Activated B cell treated with CpG ODN at 0.5 μM for 24 hours (primary cell): ENCODE results near the gene DUS1L. TPM values are rescaled to one million over a fixed set of nuclear protein-coding genes. Genes with fewer than 3 reads are reported as not detected.

Experiments
- ATAC-seq: fragments of 200-7000 bp; cut with Tn5 transposase; one replicate; pipeline ENCODE4 v1.10.0; 2021; ENCODE audit warnings: low read depth, mild to moderate bottlenecking, moderate library complexity
- CTCF ChIA-PET: fragments of 350-600 bp; sonication (Branson Sonifier 250); formaldehyde crosslinking; loops from one replicate; lab custom pipeline; 2021; ENCODE audit warnings: antibody characterized with exemption; lab: Charles Lee
- POLR2A ChIA-PET: fragments of 350-600 bp; sonication (Branson Sonifier 250); formaldehyde crosslinking; loops from one replicate; lab custom pipeline; 2021; ENCODE audit warnings: antibody characterized with exemption; lab: Charles Lee
- DNase-seq: peaks from one replicate; pipeline ENCODE4 v3.0.0; 2022
- H3K27ac Mint-ChIP-seq: one replicate; pipeline ENCODE4 v1.8.0; 2020; ENCODE audit warnings: mixed read lengths
- H3K27me3 Mint-ChIP-seq: one replicate; pipeline ENCODE4 v1.8.0; 2021; ENCODE audit warnings: mixed read lengths
- H3K36me3 Mint-ChIP-seq: one replicate; pipeline ENCODE4 v1.8.0; 2021; ENCODE audit warnings: low read depth, mixed read lengths
- H3K4me1 Mint-ChIP-seq: one replicate; pipeline ENCODE4 v1.8.0; 2021; ENCODE audit warnings: mixed read lengths
- H3K4me3 Mint-ChIP-seq: one replicate; pipeline ENCODE4 v1.8.0; 2020; ENCODE audit warnings: mild to moderate bottlenecking, mixed read lengths
- H3K9me3 Mint-ChIP-seq: one replicate; pipeline ENCODE4 v1.8.0; 2020; ENCODE audit warnings: mixed read lengths
- CTCF ChIP-seq: fragments of 200-600 bp; IDR thresholded peaks from one replicate; pipeline ENCODE4 v1.8.0; 2022; ENCODE audit warnings: antibody characterized with exemption, mild to moderate bottlenecking
- intact Hi-C: fragments of 100-400 bp; cut with micrococcal nuclease; formaldehyde crosslinking; loops from one replicate; pipeline ENCODE4 v1.15.1; 2024
- total RNA-seq: library from RNA; stranded (reverse); gene quantifications from 2 replicates; pipeline ENCODE4 v1.2.3, GENCODE V29; 2022

The DUS1L gene
- total RNA-seq, 1 donor from 2014 or later = 134 TPM

GRCh38 chr17:82087961-82088837, 22.6 kb upstream of the DUS1L start:
- intact Hi-C loops = no loop called here
- Mint-ChIP-seq H3K27me3 (no peaks in the 10 kb centered on the region), H3K36me3 (peaks cover 57% of the 10 kb centered on the region), H3K4me1 (no peaks in the 10 kb centered on the region), H3K9me3 (no peaks in the 10 kb centered on the region), H3K27ac (no peak overlapping the region), H3K4me3 (no peak overlapping the region)
- ChIA-PET CTCF (no interaction called here), POLR2A (interaction anchor here (0.6 to 1.4 kb wide), 3 partner anchors 14 to 91 kb away, joined by 3 to 6 read pairs (median 4); partner anchors contain the start of gene DCXR)
- DNase-seq (no peak), ATAC-seq (no peak)
- no peak for TF ChIP-seq CTCF

- no peak for TF ChIP-seq CTCF
- Mint-ChIP-seq H3K36me3 (peaks cover 61% of the 10 kb centered on the region), H3K27ac (no peak overlapping the region), H3K27me3 (no peaks in the 10 kb centered on the region), H3K4me1 (no peaks in the 10 kb centered on the region), H3K9me3 (no peaks in the 10 kb centered on the region), H3K4me3 (no peak overlapping the region)
- CTCF ChIA-PET = no interaction called here
- POLR2A ChIA-PET = interaction anchor here (0.5 to 1.4 kb wide), 2 partner anchors 50 to 92 kb away, joined by 3 read pairs; partner anchors contain the start of gene DCXR
- ATAC-seq (no peak), DNase-seq (no peak)
- intact Hi-C loops = no loop called here
These were observed 21.6 kb upstream of the DUS1L start for GRCh38 chr17:82086941-82087906.

- no peak overlapping the region for H3K4me3 Mint-ChIP-seq
- ATAC-seq (no peak), DNase-seq (no peak)
- no peak for TF ChIP-seq CTCF
- intact Hi-C loops = no loop called here
- no peak overlapping the region for H3K27ac Mint-ChIP-seq
- CTCF ChIA-PET = no interaction called here
- no peaks in the 10 kb centered on the region for H3K9me3 Mint-ChIP-seq
- POLR2A ChIA-PET = interaction anchor here (1.4 kb wide), 1 partner anchor 49 kb away, joined by 3 read pairs; the partner anchor contains the start of gene DCXR
- no peaks in the 10 kb centered on the region for H3K27me3 Mint-ChIP-seq
- H3K36me3 Mint-ChIP-seq = peaks cover 62% of the 10 kb centered on the region
- H3K4me1 Mint-ChIP-seq = no peaks in the 10 kb centered on the region
These were observed 20.5 kb upstream of the DUS1L start for GRCh38 chr17:82085931-82086764.

- Mint-ChIP-seq H3K4me1 (no peaks in the 10 kb centered on the region), H3K4me3 (no peak overlapping the region), H3K36me3 (peaks cover 59% of the 10 kb centered on the region), H3K9me3 (no peaks in the 10 kb centered on the region), H3K27me3 (no peaks in the 10 kb centered on the region), H3K27ac (no peak overlapping the region)
- POLR2A ChIA-PET = no interaction called here
- DNase-seq (no peak), ATAC-seq (no peak)
- TF ChIP-seq CTCF = no peak
- intact Hi-C loops = no loop called here
- CTCF ChIA-PET = no interaction called here
These were observed 19.6 kb upstream of the DUS1L start for GRCh38 chr17:82085031-82085861.
